GM12872 (cell line): ENCODE data around the gene MS4A15.

ENCODE experiments used
- CTCF ChIP-seq: IDR thresholded peaks from 3 replicates; pipeline ENCODE4 v1.5.1; 2011; ENCODE audit warnings: low read depth, mild to moderate bottlenecking, low read length, moderate library complexity; ENCODE audit not compliant: insufficient read depth

MS4A15 gene

GRCh38 chr11:60774726-60775125 lies 18.1 kb downstream of the MS4A15 start:
- no peak for TF ChIP-seq CTCF

- peak; percentile 97 for TF ChIP-seq CTCF
Observed at GRCh38 chr11:60775420-60775961, 18.8 kb downstream of the MS4A15 start.

GRCh38 chr11:60776167-60776566 lies 19.5 kb downstream of the MS4A15 start:
- TF ChIP-seq CTCF, result no peak

GRCh38 chr11:60777106-60777505 lies 20.4 kb downstream of the MS4A15 start:
- no peak for TF ChIP-seq CTCF

- no peak for TF ChIP-seq CTCF
Observed at GRCh38 chr11:60777572-60777971, 20.9 kb downstream of the MS4A15 start.

- no peak for TF ChIP-seq CTCF
Observed at GRCh38 chr11:60780065-60780464, 23.4 kb downstream of the MS4A15 start.

- no peak for TF ChIP-seq CTCF
Observed at GRCh38 chr11:60780774-60781173, 24.1 kb downstream of the MS4A15 start.
